Chondrocyte (in vitro differentiated cells): ENCODE results near the gene FABP3. TPM values are rescaled to one million over a fixed set of nuclear protein-coding genes. Genes with fewer than 3 reads are reported as not detected.

Experiments used
- DNase-seq: peaks from one replicate; pipeline ENCODE4 v3.0.0; 2021; ENCODE audit warnings: mixed read lengths, low spot score
- H3K27ac Mint-ChIP-seq: one replicate; pipeline ENCODE4 v1.8.0; 2021; ENCODE audit warnings: mild to moderate bottlenecking, moderate library complexity, mixed read lengths; ENCODE audit not compliant: unreplicated experiment
- H3K27me3 Mint-ChIP-seq: 2 replicates; pipeline ENCODE4 v1.8.0; 2021; ENCODE audit warnings: low read depth, mixed read lengths
- H3K36me3 Mint-ChIP-seq: 2 replicates; pipeline ENCODE4 v1.8.0; 2021; ENCODE audit warnings: low read depth, mixed read lengths
- H3K4me1 Mint-ChIP-seq: 2 replicates; pipeline ENCODE4 v1.8.0; 2021; ENCODE audit warnings: low read depth, mild to moderate bottlenecking, mixed read lengths
- H3K4me3 Mint-ChIP-seq: one replicate; pipeline ENCODE4 v1.8.0; 2021; ENCODE audit warnings: mild to moderate bottlenecking, moderate library complexity, mixed read lengths; ENCODE audit not compliant: unreplicated experiment
- H3K9me3 Mint-ChIP-seq: 2 replicates; pipeline ENCODE4 v1.8.0; 2021; ENCODE audit warnings: low read depth, mixed read lengths
- CTCF ChIP-seq: fragments of 200-600 bp; sonication (generic); IDR thresholded peaks from 2 replicates; pipeline ENCODE4 v1.5.0; 2021; ENCODE audit warnings: antibody characterized with exemption, mild to moderate bottlenecking, moderate library complexity
- total RNA-seq: library from RNA; stranded (reverse); gene quantifications from 3 replicates; pipeline ENCODE4 v1.2.1, GENCODE V29; 2021

Gene FABP3
- total RNA-seq, 1 donor from 2014 or later = 81.4 TPM

GRCh38 chr1:31315902-31316301 is 57.0 kb downstream of the FABP3 start:
- TF ChIP-seq CTCF = no peak
- Mint-ChIP-seq H3K27me3 (no peaks in the 10 kb centered on the region), H3K9me3 (no peaks in the 10 kb centered on the region), H3K4me3 (no peak overlapping the region), H3K4me1 (no peaks in the 10 kb centered on the region), H3K27ac (no peak overlapping the region), H3K36me3 (peaks cover 39% of the 10 kb centered on the region)
- no peak for DNase-seq

Other genes with a start within 250 kb of the FABP3 start
- 2.9 to 3.8 TPM (median 3.5 TPM) in 3 replicates for gene NKAIN1, start 133.2 kb downstream of the FABP3 start, total RNA-seq
- gene SNRNP40, start 76.3 kb downstream of the FABP3 start, total RNA-seq = 32.3 to 39.0 TPM (median 34.3 TPM) in 3 replicates
- gene ZCCHC17, start 76.0 kb downstream of the FABP3 start, total RNA-seq = 31.1 to 34.6 TPM (median 34.5 TPM) in 3 replicates
- gene SERINC2, start 40.1 kb upstream of the FABP3 start, total RNA-seq = 9.1 to 19.8 TPM (median 19.1 TPM) in 3 replicates
- gene TINAGL1, start 203.4 kb upstream of the FABP3 start, total RNA-seq = 4.7 to 154 TPM (median 147 TPM) in 3 replicates
- gene HCRTR1, start 244.6 kb upstream of the FABP3 start, total RNA-seq = 0.21 to 0.45 TPM in 2 of 3 replicates, not detected in the other